HG03457 (cell line): ENCODE data around the gene PROKR2.

Experiments used
- ATAC-seq: cut with Tn5 transposase; IDR thresholded peaks from one replicate; pipeline ENCODE4 v1.9.1; 2021; ENCODE audit warnings: moderate number of reproducible peaks; ENCODE audit not compliant: unreplicated experiment

Gene PROKR2

DNA sequence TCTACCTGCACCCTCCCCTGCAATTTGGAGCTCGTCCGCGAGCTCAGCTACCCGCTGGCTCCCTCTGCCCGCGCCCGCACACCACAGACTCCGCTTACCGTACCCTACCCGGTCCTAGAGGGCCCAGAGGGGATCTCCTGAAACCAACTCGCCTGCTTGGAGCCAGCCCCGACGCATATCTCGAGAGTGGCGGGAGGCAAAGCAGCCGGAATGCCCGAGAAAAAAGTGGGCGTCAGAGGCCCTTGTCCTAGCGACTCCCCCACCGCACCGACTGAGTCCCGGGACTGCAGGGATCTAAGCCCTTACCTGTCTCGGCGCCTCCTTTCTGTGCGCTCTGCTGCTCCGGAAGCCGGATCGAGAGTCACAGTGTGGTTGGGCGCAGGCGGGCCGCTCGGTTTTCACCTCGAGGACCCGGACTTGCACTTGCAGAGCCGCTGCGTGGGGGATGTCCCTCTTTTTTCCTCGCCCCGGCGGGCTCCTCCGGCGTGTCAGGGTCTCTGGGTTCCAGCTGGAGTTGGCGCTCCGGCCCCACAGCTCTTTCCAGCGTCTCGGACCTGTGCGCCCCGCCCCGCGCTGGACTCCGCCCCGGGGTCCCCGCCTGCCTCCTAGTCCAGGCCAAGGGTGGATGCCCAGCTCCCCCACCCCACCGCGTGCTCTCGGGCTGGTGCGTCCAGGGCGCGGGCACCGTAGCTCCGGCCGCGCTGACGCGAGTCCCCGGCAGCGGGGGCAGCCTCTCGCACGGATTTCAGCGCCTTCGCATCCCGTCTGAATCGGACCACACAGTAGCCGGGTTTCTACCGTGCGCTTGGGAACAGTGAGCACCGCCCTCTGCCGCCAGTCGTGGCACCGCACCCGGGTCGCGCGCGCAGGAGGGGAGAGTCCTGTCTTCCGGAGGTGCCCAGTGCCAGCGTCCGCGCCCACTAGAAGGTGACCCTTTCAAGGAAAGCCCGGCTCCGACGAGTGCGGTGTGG is at the start of gene PROKR2:
Gene PROKR2, minus strand, starts transcription at position 767 of the 971 bp plus-strand sequence. CDS start 2,585 bp downstream, outside the sequence.
- no peak for ATAC-seq

GRCh38 chr20:5364997-5365597 is 48.3 kb upstream of the PROKR2 start:
- ATAC-seq, result no peak

- ATAC-seq, result no peak
Observed at GRCh38 chr20:5364136-5364821, 47.5 kb upstream of the PROKR2 start.

- no peak for ATAC-seq
Observed at GRCh38 chr20:5362771-5363170, 46.0 kb upstream of the PROKR2 start.

DNA sequence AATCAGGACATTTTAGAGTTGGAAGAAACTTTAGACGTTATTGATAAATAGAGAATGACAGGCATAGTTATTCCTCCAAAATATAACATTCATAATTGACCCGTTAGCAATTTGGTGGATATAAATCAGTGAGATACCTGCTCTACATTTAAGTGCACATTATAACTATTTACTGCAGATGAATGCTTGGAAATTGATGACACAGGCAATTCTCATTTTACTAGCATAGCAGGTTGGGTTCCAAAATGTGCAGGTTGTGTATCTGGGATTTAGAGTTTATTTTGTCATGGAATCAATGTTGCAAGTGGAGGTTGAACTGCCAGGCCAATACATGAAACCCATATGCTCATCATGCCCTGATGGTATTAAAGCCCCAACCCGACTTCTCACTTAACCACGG is 44.4 kb upstream of the PROKR2 start:
- no peak for ATAC-seq

DNA sequence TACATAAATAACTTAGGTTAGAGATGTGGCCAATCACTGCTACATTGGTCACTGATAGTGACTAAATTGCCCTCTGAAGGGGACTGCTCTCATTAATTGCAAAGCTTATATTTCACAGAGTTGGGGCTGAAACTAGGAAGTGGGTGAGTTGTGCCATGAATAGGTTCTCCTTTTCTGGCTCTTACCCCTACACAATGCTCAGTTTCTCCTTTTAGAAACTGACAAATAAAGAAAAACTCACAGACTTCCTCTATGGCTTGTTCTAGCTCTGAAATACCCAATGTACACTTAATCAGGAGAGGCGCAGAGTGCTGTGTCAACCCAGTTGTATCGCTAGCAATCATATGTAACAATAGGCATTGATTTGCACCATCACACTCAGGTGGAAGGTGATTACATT is 41.2 kb upstream of the PROKR2 start:
- ATAC-seq, result no peak

DNA sequence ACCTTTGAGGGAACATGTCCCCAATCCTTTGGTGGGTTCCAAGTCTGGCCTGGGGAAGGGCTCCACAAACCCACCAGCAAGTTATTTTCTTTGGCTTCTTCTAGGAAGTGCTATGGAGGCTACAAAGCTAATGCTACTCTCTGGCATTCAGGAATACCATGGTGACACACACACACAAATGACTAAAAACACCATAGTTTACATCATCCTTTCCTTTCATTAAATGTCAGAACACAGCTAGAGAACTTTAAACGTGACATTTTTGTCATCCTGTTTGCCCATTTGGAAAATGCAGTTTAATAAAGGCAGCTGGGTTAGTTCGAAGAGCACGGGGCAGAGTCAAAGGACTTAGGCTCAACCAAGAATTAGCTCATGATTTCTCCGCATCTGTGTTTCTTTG is 40.2 kb upstream of the PROKR2 start:
- ATAC-seq, result no peak

DNA sequence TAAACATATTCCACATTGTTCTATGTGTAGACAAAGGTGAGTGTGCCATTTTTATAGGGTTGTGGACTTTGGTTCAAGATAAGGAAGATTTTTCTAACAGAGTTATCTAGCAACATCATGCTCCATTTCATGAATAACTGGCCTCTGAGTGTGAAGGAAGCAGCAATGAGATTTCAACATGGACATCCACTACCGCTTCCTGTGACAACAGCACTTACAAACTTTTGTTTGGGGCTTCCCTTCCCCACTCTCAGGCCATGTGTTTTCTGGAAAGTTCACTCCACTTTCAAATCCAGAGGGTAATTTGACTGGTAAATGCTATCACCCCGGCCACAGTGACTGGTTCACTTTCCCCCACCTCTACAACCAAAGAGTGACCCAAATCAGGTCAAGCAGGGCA is 38.1 kb upstream of the PROKR2 start:
- ATAC-seq, result no peak

- no peak for ATAC-seq
Observed at GRCh38 chr20:5353624-5354496, 37.1 kb upstream of the PROKR2 start.

GRCh38 chr20:5349448-5349847 is 32.7 kb upstream of the PROKR2 start:
- no peak for ATAC-seq

- ATAC-seq, result no peak
Observed at GRCh38 chr20:5342021-5342420, 25.3 kb upstream of the PROKR2 start.

- no peak for ATAC-seq
Observed at GRCh38 chr20:5331340-5331739, 14.6 kb upstream of the PROKR2 start.

GRCh38 chr20:5328268-5328667 is 11.5 kb upstream of the PROKR2 start:
- no peak for ATAC-seq

DNA sequence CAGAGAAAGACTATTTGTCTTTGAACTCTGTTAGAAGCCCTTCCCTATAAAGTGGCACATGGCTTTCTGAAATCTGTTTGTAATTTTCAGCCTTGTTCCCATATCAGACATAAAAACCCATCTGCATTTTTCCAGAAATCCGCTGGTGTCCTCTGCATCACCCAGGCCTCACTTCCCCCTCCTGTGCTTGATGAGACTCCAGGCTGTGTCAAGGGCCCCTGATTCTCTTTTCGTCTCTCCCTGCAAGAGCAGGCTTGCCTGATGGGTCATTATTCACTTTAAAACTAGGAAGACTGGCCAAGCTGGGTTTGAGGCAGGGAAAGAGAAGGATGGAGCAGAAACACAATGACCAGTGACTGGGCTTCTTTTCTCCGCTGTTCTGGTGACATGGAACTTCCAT is 10.6 kb upstream of the PROKR2 start:
- ATAC-seq, result no peak

- ATAC-seq, result no peak
Observed at GRCh38 chr20:5315807-5316187, 957 bp downstream of the PROKR2 start.

DNA sequence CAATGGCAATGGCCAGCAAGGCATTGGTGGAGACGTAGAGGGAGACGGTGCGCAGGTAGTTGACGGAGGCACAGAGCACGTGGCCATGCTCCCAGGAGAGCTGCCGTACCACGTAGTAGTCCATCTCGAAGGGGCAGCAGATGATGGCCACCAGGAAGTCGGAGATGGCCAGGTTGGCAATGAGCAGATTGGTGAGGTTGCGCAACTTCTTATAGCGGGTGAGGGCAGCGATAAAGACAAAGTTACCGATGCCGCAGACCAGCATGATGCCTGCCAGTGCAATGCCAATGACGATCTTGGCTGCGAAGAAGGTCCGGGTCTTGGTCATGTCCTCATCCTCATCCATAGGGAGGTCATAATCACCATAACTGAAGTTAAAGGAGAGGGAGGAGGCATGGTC is 2.8 kb downstream of the PROKR2 start:
- no peak for ATAC-seq

DNA sequence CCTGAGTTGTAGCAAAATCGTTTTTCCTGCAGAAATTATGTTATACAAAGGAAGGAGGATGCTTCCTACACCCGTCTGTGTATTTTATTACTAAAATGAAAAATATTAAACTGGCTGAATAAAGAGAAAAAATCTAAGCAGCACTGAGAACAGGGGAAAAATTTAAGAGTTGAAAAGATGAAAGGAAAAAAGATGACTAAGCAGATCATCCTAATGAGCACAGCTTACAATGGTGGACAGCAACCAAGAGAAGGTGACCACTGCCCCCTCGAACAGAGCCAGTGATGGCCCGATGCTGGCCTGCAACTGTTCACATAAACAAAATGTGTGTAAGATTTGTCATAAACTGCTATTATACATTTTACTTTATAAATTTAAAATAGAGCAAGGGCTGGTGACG is 4.2 kb downstream of the PROKR2 start:
- ATAC-seq, result no peak

GRCh38 chr20:5309971-5310370 is 6.8 kb downstream of the PROKR2 start:
- ATAC-seq, result no peak

GRCh38 chr20:5298811-5299210 is 17.9 kb downstream of the PROKR2 start:
- no peak for ATAC-seq

- ATAC-seq, result no peak
Observed at GRCh38 chr20:5297280-5298004, 19.3 kb downstream of the PROKR2 start.
